ENCODE measurements around the gene TMEM94.

- TF ChIP-seq, protein P1, sequence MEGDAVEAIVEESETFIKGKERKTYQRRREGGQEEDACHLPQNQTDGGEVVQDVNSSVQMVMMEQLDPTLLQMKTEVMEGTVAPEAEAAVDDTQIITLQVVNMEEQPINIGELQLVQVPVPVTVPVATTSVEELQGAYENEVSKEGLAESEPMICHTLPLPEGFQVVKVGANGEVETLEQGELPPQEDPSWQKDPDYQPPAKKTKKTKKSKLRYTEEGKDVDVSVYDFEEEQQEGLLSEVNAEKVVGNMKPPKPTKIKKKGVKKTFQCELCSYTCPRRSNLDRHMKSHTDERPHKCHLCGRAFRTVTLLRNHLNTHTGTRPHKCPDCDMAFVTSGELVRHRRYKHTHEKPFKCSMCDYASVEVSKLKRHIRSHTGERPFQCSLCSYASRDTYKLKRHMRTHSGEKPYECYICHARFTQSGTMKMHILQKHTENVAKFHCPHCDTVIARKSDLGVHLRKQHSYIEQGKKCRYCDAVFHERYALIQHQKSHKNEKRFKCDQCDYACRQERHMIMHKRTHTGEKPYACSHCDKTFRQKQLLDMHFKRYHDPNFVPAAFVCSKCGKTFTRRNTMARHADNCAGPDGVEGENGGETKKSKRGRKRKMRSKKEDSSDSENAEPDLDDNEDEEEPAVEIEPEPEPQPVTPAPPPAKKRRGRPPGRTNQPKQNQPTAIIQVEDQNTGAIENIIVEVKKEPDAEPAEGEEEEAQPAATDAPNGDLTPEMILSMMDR (IDR thresholded peaks at IDR 0.05 in 4 of 5, conservative IDR thresholded peaks at IDR 0.05 in 1 of 5), result no peak
- no peak for TF ChIP-seq POLR2A (IDR thresholded peaks at IDR 0.05)
These were observed 44.2 kb downstream of the TMEM94 start for GRCh38 chr17:75500419-75501216.
